NCI-H2227 treated with DMSO at 0.1 percent for 48 hours (cell line): ENCODE results near the gene PTPN11.
A peak's percentile ranks its signal among the peaks of the same experiment; 100 is the strongest.
"Not testable (repeated sequence)": the region's sequence is repeated elsewhere in the genome, so short reads cannot be mapped to it uniquely, and the experiment has no call there.

ENCODE experiments used
- DNase-seq: peaks from one replicate; lab custom pipeline; 2025; lab: John Stamatoyannopoulos, UW

PTPN11 gene

DNA sequence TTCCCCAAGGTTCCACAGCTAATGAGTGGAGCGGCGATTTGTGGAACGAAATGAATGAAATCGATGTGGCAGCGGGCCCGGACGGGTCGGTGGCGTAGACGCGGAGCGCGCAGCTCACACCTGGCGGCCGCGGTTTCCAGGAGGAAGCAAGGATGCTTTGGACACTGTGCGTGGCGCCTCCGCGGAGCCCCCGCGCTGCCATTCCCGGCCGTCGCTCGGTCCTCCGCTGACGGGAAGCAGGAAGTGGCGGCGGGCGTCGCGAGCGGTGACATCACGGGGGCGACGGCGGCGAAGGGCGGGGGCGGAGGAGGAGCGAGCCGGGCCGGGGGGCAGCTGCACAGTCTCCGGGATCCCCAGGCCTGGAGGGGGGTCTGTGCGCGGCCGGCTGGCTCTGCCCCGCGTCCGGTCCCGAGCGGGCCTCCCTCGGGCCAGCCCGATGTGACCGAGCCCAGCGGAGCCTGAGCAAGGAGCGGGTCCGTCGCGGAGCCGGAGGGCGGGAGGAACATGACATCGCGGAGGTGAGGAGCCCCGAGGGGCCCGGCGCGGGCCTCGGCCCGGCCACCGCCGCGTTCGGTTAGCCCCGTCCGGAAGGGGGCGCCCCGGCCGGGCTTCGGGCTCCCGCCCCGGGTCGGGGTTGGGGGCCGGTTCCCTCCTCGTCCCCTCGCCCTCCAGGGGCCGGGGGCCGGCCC, at the start of gene PTPN11:
PTPN11 (plus strand) TSS at position 340 of the 689 bp plus-strand sequence; CDS start at position 505, 165 bp downstream.
- DNase-seq, result peak; percentile 93

DNA sequence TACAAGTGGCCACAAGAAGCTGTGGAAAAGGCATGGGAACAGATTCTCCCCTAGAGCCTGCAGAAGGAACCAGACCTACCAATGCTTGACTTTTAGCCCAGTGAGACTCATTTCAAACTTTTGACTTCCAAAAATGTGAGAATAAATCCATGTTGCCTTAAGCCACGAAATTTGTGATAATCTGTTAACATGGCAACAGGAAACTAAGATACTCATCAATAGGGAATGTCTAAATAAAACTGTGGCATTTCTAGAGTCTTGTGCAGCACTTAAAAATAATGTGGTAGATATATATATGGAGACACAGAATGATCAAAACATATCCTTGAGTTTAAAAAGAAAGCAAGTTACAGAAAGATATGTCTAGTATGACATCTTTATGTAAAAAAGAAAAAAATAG, 48.5 kb upstream of the PTPN11 start:
- no peak for DNase-seq

DNA sequence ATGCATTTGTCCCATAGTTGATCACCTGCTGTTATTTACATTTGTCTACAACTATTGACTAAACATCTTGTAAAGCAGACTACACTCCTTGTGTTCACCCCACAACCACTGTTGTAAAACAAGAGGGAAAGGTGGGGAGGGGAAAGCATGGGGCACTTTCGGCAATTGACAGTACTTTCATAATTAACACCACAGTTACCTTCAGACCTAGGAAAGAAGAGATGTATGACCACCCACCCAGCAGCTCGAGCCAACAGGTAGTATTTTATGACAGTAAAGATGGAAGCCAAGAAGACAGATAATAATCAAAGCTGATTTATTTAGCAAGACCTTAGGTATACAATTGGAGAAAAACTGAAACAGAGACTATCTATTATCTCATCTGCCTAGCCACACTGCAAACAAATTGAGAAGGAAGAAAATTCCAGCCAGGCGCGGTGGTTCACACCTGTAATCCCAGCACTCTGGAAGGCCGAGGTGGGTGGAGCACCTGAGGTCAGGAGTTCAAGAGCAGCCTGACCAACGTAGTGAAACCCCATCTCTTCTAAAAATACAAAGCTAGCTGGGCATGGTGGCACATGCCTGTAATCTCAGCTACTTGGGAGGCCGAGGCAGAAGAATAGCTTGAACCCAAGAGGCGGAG, 47.8 kb upstream of the PTPN11 start:
- DNase-seq, result no peak

DNA sequence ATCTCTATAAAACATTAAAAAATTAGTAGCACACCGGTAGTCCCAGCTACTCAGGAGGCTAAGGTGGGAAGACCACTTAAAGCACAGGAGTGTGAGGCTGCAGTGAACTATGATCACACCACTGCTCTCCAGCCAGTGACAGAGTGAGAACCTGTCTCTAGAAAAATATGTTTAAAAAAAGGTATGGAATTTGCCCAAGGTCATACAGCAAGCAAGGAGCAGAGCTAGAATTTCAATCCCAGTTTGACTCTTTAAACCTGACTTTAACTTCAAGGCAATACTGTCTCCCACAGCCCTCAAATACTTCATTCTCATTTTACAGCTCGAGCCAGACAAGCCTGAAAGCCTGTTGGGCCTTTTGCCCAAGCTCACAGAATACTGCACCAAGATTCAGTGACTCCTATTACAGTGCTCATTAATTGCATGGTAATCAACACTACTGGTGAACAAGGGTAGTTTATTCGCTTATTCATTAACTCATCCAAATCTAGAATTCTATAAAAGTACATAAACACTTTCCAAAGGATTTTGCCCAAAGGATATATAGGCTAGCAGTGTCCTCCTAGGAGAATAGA, 44.5 kb upstream of the PTPN11 start:
- DNase-seq, result no peak

DNA sequence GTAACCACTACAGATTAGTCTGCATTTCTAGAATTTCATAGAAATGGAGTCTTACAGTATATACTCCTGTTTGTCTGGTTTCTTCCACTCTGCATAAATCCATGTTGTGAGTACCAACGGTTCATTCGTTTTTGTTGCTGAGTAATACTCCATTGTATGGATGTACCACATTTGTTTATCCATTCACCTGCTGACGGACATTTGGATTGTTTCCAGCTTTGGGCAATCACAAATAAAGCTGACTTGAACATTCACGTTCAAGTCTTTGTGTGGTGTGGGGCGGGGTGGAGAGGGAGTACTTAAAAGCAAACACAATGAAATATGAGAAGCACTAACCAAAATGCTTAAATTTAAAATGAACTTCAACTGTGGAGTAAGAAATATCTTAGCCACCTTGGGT, 43.6 kb upstream of the PTPN11 start:
- DNase-seq, result no peak

DNA sequence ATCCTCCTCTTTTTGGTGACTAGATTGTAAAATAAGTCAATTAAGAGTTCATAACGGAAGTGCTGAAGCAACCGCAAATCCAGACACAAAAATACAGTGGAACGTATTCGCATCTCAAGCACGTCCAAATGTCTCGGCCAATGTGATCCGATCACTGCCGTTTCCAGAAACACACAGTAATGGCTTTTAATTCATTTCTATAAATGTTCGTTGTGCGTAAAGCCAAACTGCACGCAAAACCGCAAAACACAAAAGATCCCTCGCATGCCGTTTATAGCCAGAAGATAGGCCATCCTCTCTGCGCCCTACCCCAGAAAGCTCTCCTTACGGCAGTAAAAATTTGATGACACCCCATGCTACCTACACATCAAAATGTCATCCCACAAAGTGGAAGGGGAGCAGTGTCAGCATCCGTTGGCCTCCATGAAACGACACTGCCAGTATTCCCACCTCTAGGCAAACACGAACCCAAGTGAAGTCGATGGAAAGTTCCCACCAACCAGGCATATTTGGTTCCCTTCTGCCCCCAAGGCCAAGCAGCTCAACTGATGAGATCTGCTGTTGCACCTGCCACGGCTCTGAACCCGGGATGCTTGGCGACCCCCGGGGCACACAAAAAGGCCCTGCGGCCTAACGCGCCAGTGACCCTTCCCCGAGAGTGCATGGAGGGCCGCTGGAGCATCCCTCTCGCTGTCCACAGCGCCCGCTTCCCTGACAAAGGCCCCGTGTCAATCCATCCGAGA, 37.9 kb upstream of the PTPN11 start:
- no peak for DNase-seq

DNA sequence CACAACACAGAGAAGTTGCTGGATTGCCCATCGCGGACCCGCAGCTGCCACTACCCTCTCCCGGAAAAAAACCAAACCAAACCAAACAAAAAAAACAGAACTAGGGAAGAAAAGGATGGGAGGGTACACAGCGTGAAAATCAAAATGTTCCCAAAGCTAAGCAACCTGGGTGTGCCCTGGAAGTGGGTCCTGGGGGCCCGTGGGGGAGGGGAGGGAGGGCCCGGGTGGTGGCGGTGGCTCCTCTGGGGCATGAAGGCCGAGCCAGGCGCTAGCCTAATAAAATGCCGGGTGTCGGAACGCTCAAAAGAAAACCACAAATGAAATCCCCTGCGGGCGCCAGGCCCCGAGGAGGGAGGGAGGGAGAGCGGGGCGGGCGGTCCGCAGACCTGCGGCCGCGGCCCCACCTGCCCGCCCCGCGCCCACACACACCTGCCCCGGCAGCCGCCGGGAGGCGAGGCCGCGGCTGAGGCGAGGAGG, 37.3 kb upstream of the PTPN11 start:
- no peak for DNase-seq

DNA sequence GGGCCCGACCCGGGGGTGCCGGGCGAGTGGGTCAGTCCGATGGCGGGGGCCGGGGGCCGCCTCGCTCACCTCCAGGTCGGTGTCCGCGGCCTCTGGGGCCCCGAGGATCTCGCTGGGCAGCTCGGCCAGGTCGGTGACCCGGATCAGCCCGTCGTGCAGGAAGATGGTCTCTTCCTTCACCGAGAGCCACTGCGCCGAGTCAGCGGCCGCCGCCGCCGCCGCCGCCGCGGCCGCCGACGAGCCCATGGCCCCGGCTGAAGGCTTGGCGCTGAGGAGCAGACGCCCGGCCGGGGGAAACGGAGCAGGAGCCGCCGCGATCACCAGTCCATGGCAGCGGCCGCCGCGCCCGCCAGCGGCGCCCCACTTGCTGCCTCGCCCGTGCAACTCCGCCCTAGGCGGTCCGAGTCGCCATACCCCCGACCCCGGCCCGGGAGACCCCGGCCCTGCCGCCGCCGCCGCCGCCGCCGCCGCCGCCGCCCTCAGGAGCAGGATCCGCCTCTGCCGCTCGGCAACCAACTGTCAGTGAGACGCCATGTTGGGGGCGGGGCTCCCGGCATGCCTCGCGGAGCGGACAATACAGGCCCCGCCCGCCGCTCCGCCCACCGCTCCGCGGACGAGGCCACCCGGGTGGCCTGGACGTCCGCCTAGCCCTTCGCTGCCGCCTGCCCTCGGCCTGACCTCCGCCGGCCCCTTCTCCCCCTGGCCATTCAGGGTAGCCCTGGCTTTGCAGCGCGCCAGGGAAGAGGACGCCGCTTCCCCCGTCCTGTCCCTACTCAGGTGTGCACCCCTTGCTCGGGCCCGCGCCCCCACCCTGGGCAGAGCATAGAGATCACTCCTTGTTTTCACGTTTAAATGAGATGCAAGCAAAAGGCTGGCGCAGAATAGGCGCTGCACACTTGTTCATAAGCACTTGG, 36.6 kb upstream of the PTPN11 start, which contains the start of gene HECTD4:
HECTD4 (minus strand) TSS at position 549 of the 914 bp plus-strand sequence; CDS start at position 246, 303 bp downstream.
- peak; percentile 87 for DNase-seq

DNA sequence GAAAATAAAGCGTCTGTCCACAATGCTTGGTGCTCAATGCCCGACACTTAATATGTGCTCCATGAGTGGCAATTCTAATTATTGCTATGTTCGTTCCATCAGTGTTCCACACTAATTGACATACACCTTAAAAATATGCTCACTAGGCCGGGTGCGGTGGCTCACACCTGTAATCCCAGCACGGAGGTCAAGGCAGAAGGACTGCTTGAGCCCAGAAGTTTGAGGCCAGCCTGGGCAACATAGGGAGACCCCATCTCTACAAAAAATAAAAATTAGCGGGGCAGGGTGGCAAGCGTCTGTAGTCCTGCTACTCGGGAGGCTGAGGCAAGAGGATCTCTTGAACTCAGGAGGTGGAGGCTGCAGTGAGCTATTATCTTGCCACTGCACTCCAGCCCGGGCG, 35.9 kb upstream of the PTPN11 start:
- DNase-seq, result no peak

DNA sequence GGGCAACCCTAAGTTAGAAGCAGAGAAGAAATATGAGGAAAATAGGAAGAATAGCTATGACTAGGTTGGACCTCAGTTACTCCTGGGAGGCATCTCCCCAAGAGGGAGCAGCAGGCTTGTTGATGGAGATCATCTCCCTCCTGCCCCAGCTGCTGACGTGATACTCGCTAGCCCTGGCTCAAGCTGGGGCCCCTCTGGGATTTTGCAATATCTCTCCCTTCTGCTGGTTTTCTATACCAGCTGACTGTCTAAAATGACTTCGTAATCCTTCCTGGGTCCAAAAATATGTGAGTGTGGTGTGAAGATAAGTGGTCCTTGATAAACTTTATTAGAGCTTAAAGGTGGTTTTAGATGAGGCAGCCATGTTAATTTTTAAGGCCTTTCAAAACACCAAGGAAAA, 32.0 kb upstream of the PTPN11 start:
- no peak for DNase-seq

DNA sequence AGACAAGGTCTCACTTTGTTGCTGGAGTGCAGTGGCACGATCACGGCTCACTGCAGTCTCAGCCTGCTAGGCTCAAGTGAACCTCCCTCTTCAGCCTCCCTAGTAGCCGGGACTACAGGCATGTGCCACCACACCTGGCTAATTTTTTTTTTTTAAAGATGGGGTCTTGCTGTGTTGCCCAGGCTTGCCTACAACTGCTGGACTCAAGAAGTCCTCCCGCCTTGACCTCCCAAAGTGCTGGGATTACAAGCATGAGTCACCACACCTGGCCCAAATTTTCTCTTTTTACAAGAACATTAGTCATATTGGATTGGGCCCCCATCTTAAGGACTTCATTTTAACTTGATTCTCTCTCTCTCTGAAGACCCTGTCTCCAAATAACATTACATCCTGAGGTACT, 29.5 kb upstream of the PTPN11 start:
- no peak for DNase-seq

DNA sequence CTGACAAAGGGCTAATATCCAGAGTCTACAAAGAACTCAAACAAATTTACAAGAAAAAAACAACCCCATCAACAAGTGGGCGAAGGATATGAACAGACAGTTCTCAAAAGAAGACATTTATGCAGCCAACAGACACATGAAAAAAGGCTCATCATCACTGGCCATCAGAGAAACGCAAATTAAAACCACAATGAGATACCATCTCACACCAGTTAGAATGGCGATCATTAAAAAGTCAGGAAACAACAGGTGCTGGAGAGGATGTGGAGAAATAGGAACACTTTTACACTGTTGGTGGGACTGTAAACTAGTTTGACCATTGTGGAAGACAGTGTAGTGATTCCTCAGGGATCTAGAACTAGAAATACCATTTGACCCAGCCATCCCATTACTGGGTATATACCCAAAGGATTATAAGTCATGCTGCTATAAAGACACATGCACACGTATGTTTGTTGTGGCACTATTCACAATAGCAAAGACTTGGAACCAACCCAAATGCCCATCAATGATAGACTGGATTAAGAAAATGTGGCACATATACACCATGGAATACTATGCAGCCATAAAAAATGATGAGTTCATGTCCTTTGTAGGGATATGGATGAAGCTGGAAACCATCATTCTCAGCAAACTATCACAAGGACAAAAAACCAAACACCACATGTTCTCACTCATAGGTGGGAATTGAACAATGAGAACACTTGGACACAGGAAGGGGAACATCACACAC, 28.7 kb upstream of the PTPN11 start:
- DNase-seq, result not testable (repeated sequence)

DNA sequence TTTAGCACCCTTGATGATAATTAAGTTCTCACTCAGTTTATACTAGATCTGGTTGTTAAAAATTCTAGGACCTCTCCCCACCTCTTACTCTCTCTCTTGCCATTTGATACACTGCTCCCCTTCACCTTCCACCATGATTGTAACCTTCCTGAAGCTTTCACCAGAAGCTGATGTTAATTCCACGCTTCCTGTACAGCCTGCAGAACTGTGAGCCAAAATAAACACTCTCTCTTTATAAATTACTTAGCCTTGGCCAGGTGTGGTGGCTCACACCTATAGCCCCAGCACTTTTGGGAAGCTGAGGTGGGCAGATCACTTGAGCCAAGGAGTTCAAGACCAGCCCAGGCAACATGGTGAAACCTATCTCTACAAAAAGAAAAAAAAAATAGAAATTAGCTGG, 25.4 kb upstream of the PTPN11 start:
- DNase-seq, result no peak

DNA sequence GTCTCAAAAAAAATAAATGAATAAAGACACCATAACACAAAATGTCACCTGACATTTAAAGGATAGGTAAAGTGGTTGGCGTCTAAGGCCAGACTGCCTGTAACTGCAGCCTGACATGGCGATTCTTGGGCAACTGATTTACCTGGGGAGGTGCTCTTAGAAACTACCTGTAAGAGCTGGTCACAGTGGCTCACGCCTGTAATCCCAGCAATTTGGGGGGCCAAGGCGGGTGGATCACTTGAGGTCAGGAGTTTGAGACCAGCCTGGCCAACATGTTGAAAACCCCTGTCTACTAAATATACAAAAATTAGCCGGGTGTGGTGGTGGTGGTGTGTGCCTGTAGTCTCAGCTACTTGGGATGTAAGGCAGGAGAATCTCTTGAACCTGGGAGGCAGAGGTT, 17.7 kb upstream of the PTPN11 start:
- no peak for DNase-seq

DNA sequence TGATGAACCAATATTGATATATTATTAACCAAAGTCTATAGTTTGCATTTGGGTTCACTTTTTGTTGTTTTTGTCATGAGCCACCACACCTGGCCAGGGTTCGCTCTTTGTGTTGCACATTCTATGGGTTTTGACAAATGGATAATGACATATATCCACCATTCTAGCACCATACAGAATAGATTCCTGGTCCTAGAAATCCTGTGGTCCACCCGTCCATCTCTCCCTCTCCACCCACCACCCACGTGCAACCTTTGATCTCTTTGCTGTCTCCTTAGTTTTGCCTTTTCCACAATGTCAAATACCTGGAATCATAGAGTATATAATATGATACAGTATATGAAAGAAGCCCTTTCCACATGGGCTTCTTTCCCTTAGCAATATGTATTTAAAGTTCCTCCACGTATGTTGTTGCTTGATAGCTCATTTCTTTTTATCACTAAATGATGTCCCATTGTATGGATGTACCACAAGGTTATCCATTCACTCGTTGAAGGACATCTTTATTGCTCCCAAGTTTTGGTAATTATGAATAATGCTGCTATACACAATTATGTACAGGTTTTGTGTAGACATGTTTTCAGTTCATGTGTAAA, 16.7 kb upstream of the PTPN11 start:
- no peak for DNase-seq

DNA sequence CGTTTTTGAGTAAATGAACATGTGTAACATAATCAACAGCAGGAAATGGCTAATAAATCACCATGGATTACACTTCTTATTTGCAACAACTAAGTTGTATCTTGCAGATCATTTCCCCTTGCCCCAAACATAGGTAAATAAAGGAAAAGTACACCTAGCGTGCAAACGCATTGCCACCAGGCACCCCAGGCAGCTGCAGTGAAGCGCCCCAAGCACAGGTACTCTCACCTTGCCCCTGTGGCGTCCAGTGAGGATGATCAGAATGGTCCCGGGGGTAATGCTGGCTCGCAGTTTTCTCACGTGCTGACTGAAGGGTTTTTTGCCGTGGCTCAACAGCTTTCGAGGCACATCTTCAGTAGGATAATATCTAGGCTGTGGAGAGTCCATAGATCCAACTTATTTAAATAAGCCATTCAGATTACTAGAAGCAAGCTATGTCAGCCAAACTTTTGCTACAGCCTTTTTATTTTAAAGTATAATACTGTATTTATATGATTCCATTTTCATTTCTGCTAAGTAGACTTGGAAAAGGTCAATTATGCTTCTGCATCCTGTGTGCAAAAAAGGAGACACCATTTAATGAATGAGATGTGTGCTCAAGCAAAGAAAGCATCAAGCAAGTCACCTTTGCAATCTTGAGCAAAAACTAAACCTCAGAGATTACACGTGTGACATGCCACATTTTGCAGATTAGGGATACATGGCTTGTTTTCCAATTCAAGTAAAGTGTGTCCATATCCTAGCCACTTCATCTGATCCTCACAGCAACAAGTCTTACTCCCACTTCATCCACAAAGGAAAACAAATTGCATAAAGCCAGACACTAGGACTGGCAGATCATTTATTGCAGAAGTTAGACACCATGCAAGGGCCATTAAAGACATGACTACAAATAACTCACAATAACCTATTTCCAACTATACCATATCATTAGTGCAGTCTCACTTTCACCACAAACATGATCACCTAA, 11.9 kb upstream of the PTPN11 start:
- DNase-seq, result no peak

DNA sequence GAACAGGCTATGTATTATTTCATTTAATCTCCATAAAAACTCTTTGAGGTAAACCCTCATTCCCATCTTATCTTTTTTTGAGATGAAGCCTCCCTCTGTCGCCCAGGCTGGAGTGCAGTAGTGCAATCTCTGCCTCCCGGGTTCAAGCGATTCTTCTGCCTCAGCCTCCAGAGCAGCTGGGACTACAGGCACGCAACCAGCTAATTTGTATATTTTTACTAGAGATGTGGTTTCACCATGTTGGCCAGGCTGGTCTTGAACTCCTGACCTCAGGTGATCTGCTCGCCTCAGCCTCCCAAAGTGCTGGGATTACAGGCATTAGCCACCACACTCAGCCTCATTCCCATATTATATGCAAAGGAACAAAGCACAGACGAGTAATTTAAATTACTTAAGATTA, 11.1 kb upstream of the PTPN11 start:
- DNase-seq, result not testable (repeated sequence)

DNA sequence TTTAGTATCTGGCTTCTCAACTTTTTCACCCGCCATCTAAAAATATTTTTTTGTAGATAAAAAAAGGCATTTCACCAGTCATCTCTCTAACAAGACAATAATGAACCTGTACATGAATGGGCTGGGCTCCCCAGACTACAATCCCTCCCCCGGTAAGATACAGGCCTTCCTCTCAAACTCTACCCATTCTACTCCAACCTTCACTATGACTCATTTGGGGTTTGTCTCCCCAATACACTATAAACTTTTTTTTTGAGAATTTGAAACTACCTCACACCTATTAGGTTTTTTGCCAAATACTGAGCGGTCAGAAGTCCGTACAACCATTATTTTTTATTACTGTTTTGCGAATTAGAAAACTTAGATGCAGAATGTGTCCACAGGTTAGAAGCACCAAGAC, 10.1 kb upstream of the PTPN11 start:
- peak; percentile 9 for DNase-seq
